B cell (primary cell): Measurements from ENCODE around the gene SCUBE1. TPM values are rescaled to one million over a fixed set of nuclear protein-coding genes. Genes with fewer than 3 reads are reported as not detected.

Experiments used
- ATAC-seq: fragments of 200-7000 bp; cut with Tn5 transposase; one replicate; pipeline ENCODE4 v1.10.0; 2021; ENCODE audit warnings: low read depth, mild to moderate bottlenecking, moderate number of reproducible peaks, moderate library complexity
- CTCF ChIA-PET: fragments of 350-600 bp; sonication (Branson Sonifier 250); formaldehyde crosslinking; loops from one replicate; lab custom pipeline; 2021; ENCODE audit warnings: antibody characterized with exemption, inconsistent platforms; lab: Charles Lee
- POLR2A ChIA-PET: fragments of 350-600 bp; sonication (Branson Sonifier 250); formaldehyde crosslinking; loops from one replicate; lab custom pipeline; 2021; ENCODE audit warnings: antibody characterized with exemption; lab: Charles Lee
- DNase-seq: peaks from one replicate; pipeline ENCODE4 v3.0.0; 2013
- H2AFZ ChIP-seq: 2 replicates; pipeline ENCODE4 v1.6.1; 2012; ENCODE audit warnings: mild to moderate bottlenecking, low read depth, low read length; ENCODE audit not compliant: insufficient read depth, poor library complexity, severe bottlenecking
- H3K27ac ChIP-seq, 2 donors: 1 replicate in 1 of 2; 2 replicates in 1 of 2; pipeline ENCODE4 v1.5.1; 2012 to 2013; ENCODE audit warnings: low read length in 2 of 2, mild to moderate bottlenecking in 2 of 2, moderate library complexity in 1 of 2
- H3K27me3 ChIP-seq, 4 experiments: fragments of 200-600 bp in 1 of 4; sonication (generic) in 1 of 4; replicated peaks in 1 of 4; 1 replicate in 2 of 4; 2 replicates in 2 of 4; pipeline versions ENCODE4 v1.6.1 to v1.7.0; 2013 to 2016; ENCODE audit warnings: low read length in 3 of 4, mild to moderate bottlenecking in 2 of 4, mixed read lengths in 1 of 4, moderate library complexity in 1 of 4; ENCODE audit not compliant: insufficient read depth in 4 of 4, control insufficient read depth in 3 of 4; ENCODE audit errors: control extremely low read depth in 1 of 4
- H3K36me3 ChIP-seq, 2 experiments: replicated peaks in 1 of 2; 1 replicate in 1 of 2; 2 replicates in 1 of 2; pipeline versions ENCODE4 v1.6.1 to v1.7.1; 2013; ENCODE audit warnings: low read length in 1 of 2; ENCODE audit not compliant: insufficient read depth in 2 of 2, control insufficient read depth in 1 of 2; ENCODE audit errors: control extremely low read depth in 1 of 2, extremely low read depth in 1 of 2
- H3K4me1 ChIP-seq, 2 donors: fragments of 200-600 bp in 1 of 2; sonication (generic) in 1 of 2; 1 replicate in 1 of 2; 2 replicates in 1 of 2; pipeline versions ENCODE4 v1.5.1 to v1.6.1; 2013 to 2017; ENCODE audit warnings: low read length in 2 of 2; ENCODE audit not compliant: control insufficient read depth in 2 of 2, insufficient read depth in 2 of 2
- H3K4me2 ChIP-seq: replicated peaks from 2 replicates; pipeline ENCODE3; 2012; ENCODE audit warnings: mild to moderate bottlenecking, low read depth, low read length; ENCODE audit not compliant: poor library complexity, severe bottlenecking
- H3K4me3 ChIP-seq, 5 experiments: fragments of 200-600 bp in 1 of 5; sonication (generic) in 1 of 5; 1 replicate in 3 of 5; 2 replicates in 2 of 5; pipeline versions ENCODE4 v1.5.1 to v1.7.0; 2011 to 2016; ENCODE audit warnings: low read length in 4 of 5, mild to moderate bottlenecking in 4 of 5, low read depth in 2 of 5, control low read depth in 1 of 5, moderate library complexity in 1 of 5; ENCODE audit not compliant: insufficient read depth in 1 of 5; ENCODE audit errors: control extremely low read depth in 1 of 5, extremely low read depth in 1 of 5
- H3K79me2 ChIP-seq: fragments of 200-600 bp; sonication (generic); one replicate; pipeline ENCODE4 v1.6.0; 2016; ENCODE audit warnings: low read length; ENCODE audit not compliant: control insufficient read depth, insufficient read depth
- H3K9ac ChIP-seq: fragments of 200-600 bp; sonication (generic); 2 replicates; pipeline ENCODE4 v1.6.1; 2017; ENCODE audit warnings: mild to moderate bottlenecking, low read length, moderate library complexity
- H3K9me3 ChIP-seq, 3 donors: one replicate each; pipeline versions ENCODE4 v1.6.1 to v1.7.1; 2013; ENCODE audit warnings: low read length in 2 of 3; ENCODE audit not compliant: control insufficient read depth in 2 of 3, insufficient read depth in 1 of 3; ENCODE audit errors: control extremely low read depth in 1 of 3
- H4K20me1 ChIP-seq: 2 replicates; pipeline ENCODE4 v1.6.0; 2012; ENCODE audit warnings: mild to moderate bottlenecking, low read length; ENCODE audit not compliant: insufficient read depth, control insufficient read depth, poor library complexity, severe bottlenecking
- H3K27ac Mint-ChIP-seq: one replicate; pipeline ENCODE4 v1.8.0; 2021; ENCODE audit warnings: mixed read lengths
- H3K27me3 Mint-ChIP-seq: one replicate; pipeline ENCODE4 v1.8.0; 2021; ENCODE audit warnings: mixed read lengths
- H3K4me1 Mint-ChIP-seq: one replicate; pipeline ENCODE4 v1.8.0; 2021; ENCODE audit warnings: mixed read lengths
- H3K4me3 Mint-ChIP-seq: one replicate; pipeline ENCODE4 v1.8.0; 2021; ENCODE audit warnings: mixed read lengths
- H3K9me3 Mint-ChIP-seq: one replicate; pipeline ENCODE4 v1.8.0; 2022; ENCODE audit warnings: mixed read lengths; ENCODE audit not compliant: insufficient read depth
- CTCF ChIP-seq: fragments of 200-600 bp; IDR thresholded peaks from one replicate; pipeline ENCODE4 v1.8.0; 2022; ENCODE audit warnings: antibody characterized with exemption, mild to moderate bottlenecking
- EZH2 ChIP-seq: IDR thresholded peaks from 2 replicates; pipeline ENCODE4 v1.6.1; 2012; ENCODE audit warnings: borderline replicate concordance, low read depth, mild to moderate bottlenecking, moderate library complexity, low read length; ENCODE audit not compliant: insufficient read depth, poor library complexity, severe bottlenecking
- WGBS: methylation state at CpG from one replicate; pipeline ENCODE4 v1.1.5; 2013; ENCODE audit warnings: missing lambda C conversion rate; ENCODE audit not compliant: insufficient coverage; 5-methylcytosine and 5-hydroxymethylcytosine counted together
- intact Hi-C: fragments of 100-400 bp; cut with micrococcal nuclease; formaldehyde crosslinking; loops from one replicate; pipeline ENCODE4 v1.10.0; 2022
- polyA plus RNA-seq: library from polyadenylated mRNA; depleted of rRNA; stranded (reverse); fragments of >200 nt; gene quantifications from 2 replicates; pipeline ENCODE4 v1.2.3, GENCODE V29; 2012
- total RNA-seq, 2 donors: library from RNA; stranded (reverse); fragments of 120-200 nt in 1 of 2; gene quantifications; 1 replicate in 1 of 2; 2 replicates in 1 of 2; pipeline versions ENCODE4 v1.2.3 to v1.2.4, GENCODE V29; 2013 to 2022

Gene SCUBE1
- total and polyA plus RNA-seq, 2 donors (not counting 1 experiment from before 2014, with no cell fraction given) = not detected

- DNase-seq (no peak), ATAC-seq (no peak)
- Mint-ChIP-seq H3K27me3 (peaks cover 20% of the 10 kb centered on the region), H3K4me1 (no peaks in the 10 kb centered on the region), H3K9me3 (no peaks in the 10 kb centered on the region), H3K27ac (no peak overlapping the region), H3K4me3 (no peak overlapping the region)
- H3K79me2 ChIP-seq = no peaks in the 10 kb centered on the region
- H2AFZ ChIP-seq = no peak overlapping the region
- H3K4me1 ChIP-seq = no peaks in the 10 kb centered on the region
- H3K4me3 ChIP-seq = no peak overlapping the region
- TF ChIP-seq EZH2 (no peak), CTCF (no peak)
- H3K36me3 ChIP-seq = no peaks in the 10 kb centered on the region
- no peak overlapping the region for H3K4me2 ChIP-seq
- no peaks in the 10 kb centered on the region for H4K20me1 ChIP-seq
- intact Hi-C loops = no loop called here
- H3K27ac ChIP-seq = no peak overlapping the region
- ChIA-PET POLR2A (no interaction called here), CTCF (no interaction called here)
- H3K27me3 ChIP-seq = no peaks in the 10 kb centered on the region
- 95% methylated on average over 8 of the region's 8 CpGs for WGBS
- no peak overlapping the region for H3K9ac ChIP-seq
- no peaks in the 10 kb centered on the region for H3K9me3 ChIP-seq
Measured at GRCh38 chr22:43303166-43303565, 40.0 kb downstream of the SCUBE1 start.

- no peaks in the 10 kb centered on the region for H3K9me3 ChIP-seq
- no peak overlapping the region for H3K4me2 ChIP-seq
- ChIA-PET CTCF (no interaction called here), POLR2A (no interaction called here)
- H3K4me1 ChIP-seq = no peaks in the 10 kb centered on the region
- H3K36me3 ChIP-seq = no peaks in the 10 kb centered on the region
- no peaks in the 10 kb centered on the region for H3K27me3 ChIP-seq
- H3K79me2 ChIP-seq = no peaks in the 10 kb centered on the region
- H3K4me3 ChIP-seq = no peak overlapping the region
- H3K27me3 Mint-ChIP-seq = peaks cover 20% of the 10 kb centered on the region
- DNase-seq (no peak), ATAC-seq (no peak)
- H3K27ac ChIP-seq = no peak overlapping the region
- H3K4me3 Mint-ChIP-seq = no peak overlapping the region
- no peak overlapping the region for H3K9ac ChIP-seq
- no peak overlapping the region for H2AFZ ChIP-seq
- intact Hi-C loops = no loop called here
- H4K20me1 ChIP-seq = no peaks in the 10 kb centered on the region
- no peaks in the 10 kb centered on the region for H3K4me1 Mint-ChIP-seq
- WGBS = 92% methylated on average over 7 of the region's 12 CpGs
- no peaks in the 10 kb centered on the region for H3K9me3 Mint-ChIP-seq
- TF ChIP-seq EZH2 (no peak), CTCF (no peak)
- no peak overlapping the region for H3K27ac Mint-ChIP-seq
Measured at GRCh38 chr22:43302531-43303041, 40.6 kb downstream of the SCUBE1 start.
